Adrenal gland (tissue), 5 donors: ENCODE measurements around the gene ERCC4.

Source experiments
- POLR2A ChIP-seq, 2 donors: fragments of 450-650 bp; IDR thresholded peaks; one replicate each; pipeline ENCODE4 v1.6.1; 2017; ENCODE audit warnings: antibody characterized with exemption in 2 of 2, mild to moderate bottlenecking in 2 of 2, moderate library complexity in 1 of 2
- TF ChIP-seq, protein P1 (sequence below), 6 experiments: fragments of 450-650 bp in 4 of 6; fragments of 200-600 bp in 2 of 6; sonication (generic) in 1 of 6; IDR thresholded peaks; 1 replicate in 5 of 6; 2 replicates in 1 of 6; pipeline versions ENCODE4 v1.5.1 to v1.8.0; 2016 to 2021; ENCODE audit warnings: antibody characterized with exemption in 6 of 6, mild to moderate bottlenecking in 2 of 6, moderate library complexity in 1 of 6
- donor health status: DM: no; HTN: no; CAD: no.

DNA sequence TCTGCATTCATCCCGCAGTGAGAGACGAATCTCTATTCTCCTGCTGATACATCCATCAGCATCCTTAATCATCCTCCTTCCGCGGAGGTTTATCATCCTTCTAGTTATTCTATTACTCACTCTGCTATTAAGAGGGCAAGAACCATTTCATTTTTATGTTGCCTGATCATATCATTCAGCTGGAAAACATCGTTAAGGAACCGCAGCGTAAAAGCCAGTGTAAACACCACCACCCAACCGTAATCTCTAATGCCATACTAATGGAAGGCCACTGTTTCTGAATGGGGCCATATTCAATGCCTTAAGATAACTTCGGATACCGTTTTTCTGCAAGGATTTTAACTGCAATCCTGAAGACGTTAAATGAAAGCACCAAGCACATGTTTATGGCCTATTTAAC, 36.7 kb upstream of the ERCC4 start:
- TF ChIP-seq, protein P1, sequence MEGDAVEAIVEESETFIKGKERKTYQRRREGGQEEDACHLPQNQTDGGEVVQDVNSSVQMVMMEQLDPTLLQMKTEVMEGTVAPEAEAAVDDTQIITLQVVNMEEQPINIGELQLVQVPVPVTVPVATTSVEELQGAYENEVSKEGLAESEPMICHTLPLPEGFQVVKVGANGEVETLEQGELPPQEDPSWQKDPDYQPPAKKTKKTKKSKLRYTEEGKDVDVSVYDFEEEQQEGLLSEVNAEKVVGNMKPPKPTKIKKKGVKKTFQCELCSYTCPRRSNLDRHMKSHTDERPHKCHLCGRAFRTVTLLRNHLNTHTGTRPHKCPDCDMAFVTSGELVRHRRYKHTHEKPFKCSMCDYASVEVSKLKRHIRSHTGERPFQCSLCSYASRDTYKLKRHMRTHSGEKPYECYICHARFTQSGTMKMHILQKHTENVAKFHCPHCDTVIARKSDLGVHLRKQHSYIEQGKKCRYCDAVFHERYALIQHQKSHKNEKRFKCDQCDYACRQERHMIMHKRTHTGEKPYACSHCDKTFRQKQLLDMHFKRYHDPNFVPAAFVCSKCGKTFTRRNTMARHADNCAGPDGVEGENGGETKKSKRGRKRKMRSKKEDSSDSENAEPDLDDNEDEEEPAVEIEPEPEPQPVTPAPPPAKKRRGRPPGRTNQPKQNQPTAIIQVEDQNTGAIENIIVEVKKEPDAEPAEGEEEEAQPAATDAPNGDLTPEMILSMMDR (IDR thresholded peaks at IDR 0.05) = no peak
- no peak for TF ChIP-seq POLR2A (IDR thresholded peaks at IDR 0.05)
